ENCODE data around the gene UBE2F. TPM values are rescaled to one million over a fixed set of nuclear protein-coding genes. Genes with fewer than 3 reads are reported as not detected.

The UBE2F gene
- total and polyA plus RNA-seq, 10 donors: 32.1 to 73.9 (median 47.5) TPM

DNA sequence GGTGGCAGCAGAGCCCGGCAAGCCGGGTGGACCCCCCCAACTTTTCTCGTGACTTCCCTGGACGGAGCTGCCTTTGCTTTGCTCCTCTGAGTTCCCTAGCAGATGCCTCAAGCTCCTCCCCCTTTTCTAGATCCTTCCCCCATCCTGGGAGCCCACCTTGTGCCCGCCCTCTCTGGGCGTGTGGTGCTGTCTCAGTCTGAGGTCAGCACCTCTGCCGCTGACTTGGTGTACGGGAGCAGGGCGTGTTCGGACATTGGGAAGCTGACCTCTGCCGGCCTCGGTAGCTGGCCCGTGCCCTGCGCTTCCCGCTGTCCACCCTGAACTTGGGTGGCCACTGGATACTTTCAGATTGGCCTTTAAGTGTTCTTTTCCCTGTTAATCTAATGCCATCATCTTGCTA is 113.7 kb downstream of the UBE2F start:
- no peaks in the 10 kb centered on the region for H3K4me1 ChIP-seq
- no peak for TF ChIP-seq POLR2AphosphoS5 (IDR thresholded peaks at IDR 0.05)
- 96 to 99% (median 97%) methylated on average over 15 of the region's 15 CpGs for WGBS, 5 donors
- peaks cover 0 to 3% (median 0%) of the 10 kb centered on the region in 8 donors for H3K9me3 ChIP-seq
- H3K27me3 ChIP-seq (replicated peaks in 1 of 7): no peaks in the 10 kb centered on the region
- intact Hi-C loops (cut with DNase I; ENCODE audit: low total_unique reads): no loop called here
- H3K36me3 ChIP-seq: peaks cover 0 to 75% (median 26%) of the 10 kb centered on the region in 6 donors
- H3K4me3 ChIP-seq: no peak overlapping the region
- no peak overlapping the region for H3K27ac ChIP-seq
- no peak for DNase-seq

DNA sequence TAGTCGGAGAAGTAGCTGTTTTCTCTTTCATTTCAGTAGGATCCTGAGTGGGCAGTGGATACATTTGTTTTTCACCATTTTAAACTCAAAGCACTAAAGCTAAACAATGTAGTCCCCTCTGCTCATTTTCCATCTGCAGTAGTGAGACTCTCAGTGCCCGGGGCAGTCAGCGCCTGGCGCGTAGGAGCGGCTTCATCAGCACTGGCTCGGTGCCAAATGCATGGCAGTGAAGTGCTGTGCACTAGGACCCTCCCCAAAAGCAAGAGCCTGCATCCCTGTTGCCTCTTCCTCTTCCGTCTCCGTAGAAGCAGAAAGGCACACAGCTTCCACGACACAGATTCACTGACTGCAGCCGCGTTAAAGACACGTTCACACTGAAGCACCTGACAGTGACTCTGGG is 114.3 kb downstream of the UBE2F start:
- intact Hi-C loops (cut with DNase I; ENCODE audit: low total_unique reads): no loop called here
- TF ChIP-seq POLR2A (IDR thresholded peaks at IDR 0.05): no peak
- TF ChIP-seq POLR2AphosphoS5 (IDR thresholded peaks at IDR 0.05): no peak
- TF ChIP-seq, protein P1, sequence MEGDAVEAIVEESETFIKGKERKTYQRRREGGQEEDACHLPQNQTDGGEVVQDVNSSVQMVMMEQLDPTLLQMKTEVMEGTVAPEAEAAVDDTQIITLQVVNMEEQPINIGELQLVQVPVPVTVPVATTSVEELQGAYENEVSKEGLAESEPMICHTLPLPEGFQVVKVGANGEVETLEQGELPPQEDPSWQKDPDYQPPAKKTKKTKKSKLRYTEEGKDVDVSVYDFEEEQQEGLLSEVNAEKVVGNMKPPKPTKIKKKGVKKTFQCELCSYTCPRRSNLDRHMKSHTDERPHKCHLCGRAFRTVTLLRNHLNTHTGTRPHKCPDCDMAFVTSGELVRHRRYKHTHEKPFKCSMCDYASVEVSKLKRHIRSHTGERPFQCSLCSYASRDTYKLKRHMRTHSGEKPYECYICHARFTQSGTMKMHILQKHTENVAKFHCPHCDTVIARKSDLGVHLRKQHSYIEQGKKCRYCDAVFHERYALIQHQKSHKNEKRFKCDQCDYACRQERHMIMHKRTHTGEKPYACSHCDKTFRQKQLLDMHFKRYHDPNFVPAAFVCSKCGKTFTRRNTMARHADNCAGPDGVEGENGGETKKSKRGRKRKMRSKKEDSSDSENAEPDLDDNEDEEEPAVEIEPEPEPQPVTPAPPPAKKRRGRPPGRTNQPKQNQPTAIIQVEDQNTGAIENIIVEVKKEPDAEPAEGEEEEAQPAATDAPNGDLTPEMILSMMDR (IDR thresholded peaks at IDR 0.05 in 8 of 11, conservative IDR thresholded peaks at IDR 0.05 in 3 of 11): no peak
- Histone ChIP-seq H3K27me3 (replicated peaks in 1 of 7) (no peaks in the 10 kb centered on the region), H3K27ac (no peak overlapping the region), H3K4me3 (no peak overlapping the region), H3K4me1 (no peaks in the 10 kb centered on the region), H3K9me3 (peaks cover 0 to 3% (median 0%) of the 10 kb centered on the region in 8 donors), H3K36me3 (peaks cover 0 to 80% (median 26%) of the 10 kb centered on the region in 6 donors)
- 93 to 97% (median 96%) methylated on average over 13 of the region's 13 CpGs for WGBS, 5 donors
- no peak for DNase-seq

DNA sequence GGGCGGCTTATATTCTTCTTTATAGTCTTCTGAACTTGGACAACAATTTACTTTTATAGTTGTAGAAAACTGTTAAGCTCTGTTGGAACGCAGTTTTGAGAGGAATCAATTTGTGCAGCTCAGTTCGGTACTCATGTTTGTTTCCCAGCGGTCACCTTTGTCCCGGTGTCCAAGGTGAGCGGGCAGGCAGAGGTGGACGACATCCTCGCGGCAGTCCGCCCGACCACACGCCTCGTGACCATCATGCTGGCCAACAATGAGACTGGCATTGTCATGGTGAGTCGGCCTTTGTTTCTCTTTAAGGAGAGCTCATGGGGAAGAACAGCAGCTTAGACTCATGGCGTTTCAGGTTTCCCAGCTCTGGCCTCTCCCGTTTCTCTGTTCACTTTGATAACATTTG is 114.7 kb downstream of the UBE2F start:
- 97 to 98% (median 97%) methylated on average over 16 of the region's 16 CpGs for WGBS, 5 donors
- no peaks in the 10 kb centered on the region for H3K4me1 ChIP-seq
- H3K27me3 ChIP-seq (replicated peaks in 1 of 7): no peaks in the 10 kb centered on the region
- H3K27ac ChIP-seq: no peak overlapping the region
- no peak for DNase-seq
- TF ChIP-seq, protein P1 (IDR thresholded peaks at IDR 0.05 in 8 of 11, conservative IDR thresholded peaks at IDR 0.05 in 3 of 11): no peak
- no peak for TF ChIP-seq POLR2A (IDR thresholded peaks at IDR 0.05)
- TF ChIP-seq POLR2AphosphoS5 (IDR thresholded peaks at IDR 0.05): no peak
- H3K4me3 ChIP-seq: no peak overlapping the region
- peaks cover 0 to 80% (median 26%) of the 10 kb centered on the region in 6 donors for H3K36me3 ChIP-seq
- H3K9me3 ChIP-seq: peaks cover 0 to 3% (median 0%) of the 10 kb centered on the region in 8 donors
- intact Hi-C loops (cut with DNase I; ENCODE audit: low total_unique reads): no loop called here

DNA sequence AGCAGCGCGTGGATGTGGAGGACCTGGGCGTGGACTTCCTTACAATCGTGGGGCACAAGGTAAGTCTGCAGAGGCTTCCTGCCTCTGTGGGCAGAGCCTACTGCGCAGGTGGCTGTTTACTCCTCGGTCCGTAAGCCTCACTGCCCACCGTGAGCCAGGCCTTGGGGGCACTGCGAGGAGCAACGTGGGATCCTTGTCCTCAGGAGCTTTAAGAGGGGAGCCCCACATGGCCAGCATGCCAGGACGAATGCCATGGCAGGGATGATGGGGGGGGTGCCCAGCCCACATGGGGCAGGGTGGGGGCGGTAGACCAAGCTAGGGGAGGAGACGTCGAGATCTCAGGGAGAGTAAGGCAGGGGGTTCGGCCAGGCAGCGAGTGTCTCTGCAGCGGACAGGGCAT is 115.3 kb downstream of the UBE2F start:
- no peak for TF ChIP-seq POLR2AphosphoS5 (IDR thresholded peaks at IDR 0.05)
- no peak for TF ChIP-seq POLR2A (IDR thresholded peaks at IDR 0.05)
- TF ChIP-seq, protein P1 (IDR thresholded peaks at IDR 0.05 in 8 of 11, conservative IDR thresholded peaks at IDR 0.05 in 3 of 11): no peak
- H3K4me1 ChIP-seq: peaks cover 0 to 3% (median 2%) of the 10 kb centered on the region in 6 donors
- H3K27ac ChIP-seq: no peak overlapping the region
- no peaks in the 10 kb centered on the region for H3K9me3 ChIP-seq
- no peaks in the 10 kb centered on the region for H3K27me3 ChIP-seq (replicated peaks in 1 of 7)
- intact Hi-C loops (cut with DNase I; ENCODE audit: low total_unique reads): no loop called here
- 92 to 97% (median 93%) methylated on average over 15 to 17 of the region's 17 CpGs for WGBS, 5 donors
- no peak overlapping the region for H3K4me3 ChIP-seq
- peaks cover 0 to 76% (median 26%) of the 10 kb centered on the region in 6 donors for H3K36me3 ChIP-seq
- DNase-seq: no peak

DNA sequence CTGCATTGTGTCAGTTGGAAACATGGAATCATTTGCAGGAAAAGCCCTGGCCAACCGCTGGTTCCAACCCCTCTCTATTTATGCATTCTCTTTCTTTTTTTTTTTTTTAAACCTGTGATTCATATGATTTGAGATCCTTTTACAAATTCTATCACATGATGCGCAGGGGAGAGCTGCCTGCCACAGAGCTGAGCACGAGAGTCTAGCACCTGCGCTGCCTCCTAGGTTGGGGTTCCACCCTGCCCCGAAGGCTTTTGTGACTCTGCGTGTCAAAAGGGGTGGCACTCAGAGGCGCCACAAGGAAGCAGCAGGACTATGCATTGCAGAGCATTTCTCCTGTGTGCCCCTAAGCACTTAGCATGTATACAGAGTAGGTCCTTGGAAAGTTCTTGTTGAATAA is 116.0 kb downstream of the UBE2F start:
- WGBS, 5 donors: 81 to 99% (median 94%) methylated on average over 7 of the region's 7 CpGs
- Histone ChIP-seq H3K27me3 (replicated peaks in 1 of 7) (no peaks in the 10 kb centered on the region), H3K4me1 (peaks cover 0 to 10% (median 8%) of the 10 kb centered on the region in 6 donors), H3K9me3 (no peaks in the 10 kb centered on the region), H3K36me3 (peaks cover 0 to 69% (median 26%) of the 10 kb centered on the region in 6 donors), H3K4me3 (no peak overlapping the region), H3K27ac (no peak overlapping the region)
- no peak for DNase-seq
- TF ChIP-seq, protein P1 (IDR thresholded peaks at IDR 0.05 in 8 of 11, conservative IDR thresholded peaks at IDR 0.05 in 3 of 11): no peak
- TF ChIP-seq POLR2A (IDR thresholded peaks at IDR 0.05) (no peak), POLR2AphosphoS5 (IDR thresholded peaks at IDR 0.05) (no peak)
- intact Hi-C loops (cut with DNase I; ENCODE audit: low total_unique reads): no loop called here
